Posterior vena cava (tissue), 2 donors: ENCODE data around the gene PSD2. TPM values are rescaled to one million over a fixed set of nuclear protein-coding genes. Genes with fewer than 3 reads are reported as not detected.

Experiments
- DNase-seq: peaks from one replicate; pipeline ENCODE4 v3.0.0-alpha.2; 2020; ENCODE audit warnings: low spot score
- intact Hi-C, 2 donors: fragments of 100-400 bp; cut with DNase I; formaldehyde crosslinking; loops; one replicate each; pipeline versions ENCODE4 v1.14.1 to v1.14.2; 2022 to 2023
- total RNA-seq, 2 donors: library from RNA; stranded (reverse); fragmentation: NEBNext Ultra II Directional; extraction: Animal tissue kit (Norgen Biotek cat#: 25700); gene quantifications; one replicate each; pipeline ENCODE4 v1.2.1, GENCODE V29; 2021
- donor health status: DM: yes; HTN: yes; CAD: no.
- donor health status: DM: yes; HTN: yes; CAD: no.

PSD2 gene
- total RNA-seq, 2 donors from 2014 or later: 0.14 TPM

DNA sequence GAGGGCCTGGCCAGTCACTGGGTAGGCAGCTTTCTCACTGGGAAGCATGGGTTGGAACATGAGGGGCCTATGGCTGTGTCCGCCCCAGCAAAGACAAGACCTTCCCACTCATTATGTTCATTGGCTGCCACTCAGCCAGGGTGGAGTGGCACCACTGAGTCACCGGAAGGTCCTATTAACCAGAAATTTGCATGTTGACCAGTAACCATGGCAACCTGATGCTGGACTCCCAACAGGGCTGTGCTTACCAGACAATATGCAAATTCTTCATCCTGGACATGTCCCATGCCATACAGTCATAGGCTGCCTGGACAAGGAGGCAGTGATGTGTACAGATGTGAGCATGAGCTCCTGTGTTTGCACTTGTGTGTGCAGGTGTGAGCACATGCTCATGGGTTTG, 66.7 kb downstream of the PSD2 start:
- DNase-seq: no peak
- intact Hi-C loops: loop anchor here (5.0 to 10.0 kb wide), 2 partner anchors 75 to 92 kb away; no protein-coding TSS in a partner anchor

DNA sequence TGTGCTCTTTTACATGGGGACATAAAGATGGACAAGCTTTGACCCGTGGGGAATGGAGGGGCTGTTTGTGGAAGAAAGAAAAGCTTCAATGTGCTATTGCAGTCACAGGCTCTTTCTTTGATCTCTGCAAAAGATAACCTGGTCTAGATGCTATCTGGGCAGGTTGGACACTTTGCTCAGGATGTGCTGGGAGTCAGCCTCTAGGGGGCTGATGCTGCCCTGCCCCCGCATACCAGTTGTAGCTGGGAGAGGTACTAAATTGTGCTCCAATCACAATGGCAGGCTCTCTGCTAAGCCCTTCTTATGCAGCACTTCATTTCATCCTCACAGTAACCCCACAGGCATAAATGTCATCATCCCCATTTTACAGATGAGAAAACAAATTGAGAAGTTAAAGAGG, 67.2 kb downstream of the PSD2 start:
- intact Hi-C loops: loop anchor here (5.0 to 10.0 kb wide), 2 partner anchors 76 to 92 kb away; no protein-coding TSS in a partner anchor
- DNase-seq: no peak

- intact Hi-C loops: loop anchor here (5.0 to 10.0 kb wide), 2 partner anchors 76 to 91 kb away; no protein-coding TSS in a partner anchor
- peak; percentile 90 for DNase-seq
Observed at GRCh38 chr5:139863361-139863760, 67.8 kb downstream of the PSD2 start.

DNA sequence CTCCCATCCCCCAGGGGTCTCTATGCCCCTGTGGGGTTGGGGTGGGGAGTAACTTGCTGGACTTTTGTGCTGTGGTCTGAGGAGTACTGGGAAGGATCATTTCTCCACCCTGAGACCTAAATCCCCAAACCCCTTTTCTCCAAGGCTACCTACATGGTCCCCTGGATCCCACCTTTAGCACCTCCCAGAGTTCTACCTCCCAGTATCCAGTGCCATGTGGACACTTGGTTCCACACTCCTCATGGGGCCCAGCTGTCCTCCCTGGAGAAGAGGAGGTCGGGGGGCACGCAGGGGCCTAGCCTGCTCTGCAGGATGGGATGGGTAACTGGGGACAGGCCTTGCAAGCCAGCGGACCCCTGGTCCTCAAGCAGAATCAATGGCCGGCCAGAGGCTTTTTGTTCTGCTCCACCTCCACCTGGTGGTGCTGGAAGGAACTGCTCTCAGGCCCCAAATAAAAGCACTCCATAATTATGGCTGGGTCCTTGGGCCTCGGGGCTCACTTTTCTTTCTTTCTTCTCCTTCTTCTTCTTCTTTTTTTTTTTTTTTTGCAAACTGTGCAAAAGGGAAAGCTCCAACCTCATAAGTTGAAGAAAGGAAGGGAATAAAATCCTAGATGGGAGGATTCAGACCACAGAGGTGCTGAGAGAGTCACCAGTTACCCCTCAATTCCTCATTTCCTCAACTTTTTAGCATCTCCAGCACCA, 68.4 kb downstream of the PSD2 start:
- intact Hi-C loops: loop anchor here (5.0 to 10.0 kb wide), 2 partner anchors 77 to 91 kb away; no protein-coding TSS in a partner anchor

GRCh38 chr5:139864716-139865483, 69.3 kb downstream of the PSD2 start:
- intact Hi-C loops: loop anchor here (5.0 to 10.0 kb wide), 2 partner anchors 78 to 90 kb away; no protein-coding TSS in a partner anchor
- DNase-seq: no peak

More for the DNA sequence above, 68.4 kb downstream of the PSD2 start:
- DNase-seq: peak; percentile 87

DNA sequence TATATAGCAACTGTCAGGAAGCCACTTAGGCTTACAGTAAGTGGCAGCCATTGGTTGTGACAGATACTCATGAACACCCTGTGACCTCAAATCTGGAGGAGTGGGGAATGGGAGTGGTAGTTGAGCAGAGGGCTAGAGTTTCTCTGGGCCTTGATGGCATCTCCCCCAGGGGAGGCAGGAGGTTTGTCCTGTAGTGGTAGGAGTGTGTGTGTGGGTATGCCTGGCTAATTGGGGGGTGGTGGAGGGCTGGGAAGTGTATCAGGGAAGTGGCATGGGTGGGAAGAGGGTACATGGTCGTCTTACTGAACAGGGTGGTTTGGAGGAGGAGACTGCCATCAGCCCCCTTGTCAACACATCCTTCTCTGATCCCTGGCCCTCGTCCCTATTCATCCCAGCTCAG, 71.5 kb downstream of the PSD2 start:
- intact Hi-C loops: loop anchor here in 1 of 2 donors (10.0 kb wide), 1 partner anchor 88 kb away; no protein-coding TSS in a partner anchor
- DNase-seq: no peak

- intact Hi-C loops: loop anchor here in 1 of 2 donors (10.0 kb wide), 1 partner anchor 87 kb away; no protein-coding TSS in a partner anchor
- DNase-seq: no peak
Observed at GRCh38 chr5:139867581-139867980, 72.0 kb downstream of the PSD2 start.

DNA sequence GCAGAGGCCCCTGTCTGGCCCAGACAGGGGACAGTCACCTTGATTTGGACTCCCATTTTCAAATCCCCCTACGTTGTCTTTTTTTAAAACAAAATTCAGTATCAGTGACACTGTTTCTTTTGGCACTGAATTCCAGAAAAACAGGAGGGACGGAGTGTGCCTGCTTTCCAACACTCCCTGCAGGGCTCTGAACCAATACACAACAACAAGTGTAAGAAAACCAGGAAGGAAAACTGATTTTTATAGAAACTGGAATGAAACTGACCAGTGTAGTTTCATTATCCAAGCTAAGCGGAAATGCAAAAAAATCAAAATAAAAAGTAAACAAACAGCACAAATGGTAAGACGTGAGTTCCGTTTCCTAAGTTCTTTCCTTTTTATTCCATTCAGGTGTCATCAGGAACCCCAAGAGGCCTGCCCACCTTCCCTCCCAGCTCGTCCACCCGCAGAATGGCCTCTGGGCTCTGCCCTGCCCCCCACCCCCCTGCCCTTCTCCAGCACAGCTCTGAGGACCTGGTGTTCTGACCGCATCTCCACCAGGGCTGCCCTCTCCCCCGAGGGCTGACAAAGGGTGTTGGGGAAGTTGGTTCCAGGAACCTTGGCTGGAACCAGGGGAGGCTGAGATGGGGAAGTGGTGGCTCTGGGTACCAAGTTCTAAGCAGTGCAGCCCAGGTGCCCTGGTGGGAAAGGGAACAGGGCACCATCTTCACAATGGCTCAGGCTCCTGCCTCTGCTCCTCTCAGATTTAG, 73.6 kb downstream of the PSD2 start:
- no peak for DNase-seq
- intact Hi-C loops: loop anchor here in 1 of 2 donors (10.0 kb wide), 1 partner anchor 86 kb away; no protein-coding TSS in a partner anchor

DNA sequence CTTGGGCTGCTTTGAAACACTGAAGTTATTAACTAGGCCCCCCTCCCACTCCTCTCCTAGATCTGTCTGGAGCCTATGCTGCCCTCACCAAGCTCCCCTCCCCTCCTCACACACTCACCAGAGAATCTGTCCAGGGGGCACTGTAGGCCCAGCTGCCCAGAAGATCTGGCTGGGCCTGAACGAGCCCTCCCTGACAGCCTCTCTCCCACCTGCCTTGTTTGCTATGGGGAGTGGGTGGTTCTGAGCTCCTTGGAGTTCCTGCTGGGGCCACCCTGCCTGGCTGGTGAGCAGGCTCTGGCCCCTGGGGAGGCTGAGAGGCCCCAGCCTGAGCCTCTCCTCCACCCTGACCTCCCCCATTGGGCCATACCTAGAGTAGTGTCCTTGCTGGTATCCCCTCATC, 75.1 kb downstream of the PSD2 start:
- intact Hi-C loops: no loop called here
- DNase-seq: no peak

- DNase-seq: no peak
- intact Hi-C loops: no loop called here
Observed at GRCh38 chr5:139871614-139872013, 76.0 kb downstream of the PSD2 start.

DNA sequence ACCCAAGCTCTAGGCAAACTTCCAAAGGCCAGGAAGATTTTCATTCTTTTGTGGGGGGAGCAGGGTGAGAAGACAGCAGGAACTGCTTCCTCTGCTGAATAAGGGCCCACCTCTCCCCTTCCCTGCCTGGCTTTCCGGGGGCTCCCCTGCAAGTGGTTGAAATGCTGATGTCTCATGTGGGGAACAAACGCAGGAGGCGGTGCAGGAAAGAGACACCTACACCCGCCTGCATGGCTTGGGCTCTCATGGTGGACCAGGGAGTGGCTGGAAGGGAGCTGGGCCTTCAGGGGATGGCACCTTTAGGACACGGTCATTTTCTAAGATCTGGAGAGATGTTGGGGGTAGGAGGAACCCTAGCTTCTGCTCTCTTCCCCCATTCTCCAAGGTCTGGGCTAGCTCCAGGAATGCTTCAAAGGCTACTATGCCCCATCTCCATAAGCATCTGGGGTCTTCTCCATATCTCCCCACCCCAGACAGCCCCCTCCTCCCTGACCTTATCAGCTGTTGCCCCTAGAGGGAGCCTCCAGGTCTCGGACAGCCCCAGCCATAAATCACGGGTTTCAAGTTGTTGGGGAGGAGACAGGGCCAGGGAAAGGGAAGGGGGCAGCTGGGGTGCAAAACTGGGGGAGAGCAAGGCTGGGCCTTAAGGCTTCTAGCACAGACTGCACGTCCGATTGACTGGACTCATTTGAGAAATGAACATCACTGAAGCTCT, 76.6 kb downstream of the PSD2 start:
- peak; percentile 24 for DNase-seq
- intact Hi-C loops: no loop called here

- intact Hi-C loops: no loop called here
Observed at GRCh38 chr5:139872851-139873794, 77.5 kb downstream of the PSD2 start.

DNA sequence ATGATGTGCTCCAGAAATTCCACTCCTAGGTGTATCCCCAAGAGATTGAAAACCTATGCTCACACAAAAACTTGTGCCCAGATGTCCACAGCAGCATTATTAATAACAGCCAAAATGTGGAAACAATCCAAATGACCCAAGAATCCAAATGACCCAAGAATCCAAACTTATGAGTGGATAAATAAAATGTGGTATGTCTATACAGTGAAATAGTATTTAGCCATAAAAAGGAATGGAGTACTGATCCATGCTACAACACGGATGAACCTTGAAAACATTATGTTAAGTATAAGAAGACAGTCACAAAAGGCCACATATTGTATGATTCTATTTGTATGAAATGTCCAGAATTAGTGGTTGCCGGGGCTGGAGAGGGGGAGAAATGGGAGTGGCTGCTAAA, 80.3 kb downstream of the PSD2 start:
- DNase-seq: no peak
- intact Hi-C loops: no loop called here

More at GRCh38 chr5:139872851-139873794, 77.5 kb downstream of the PSD2 start:
- no peak for DNase-seq

DNA sequence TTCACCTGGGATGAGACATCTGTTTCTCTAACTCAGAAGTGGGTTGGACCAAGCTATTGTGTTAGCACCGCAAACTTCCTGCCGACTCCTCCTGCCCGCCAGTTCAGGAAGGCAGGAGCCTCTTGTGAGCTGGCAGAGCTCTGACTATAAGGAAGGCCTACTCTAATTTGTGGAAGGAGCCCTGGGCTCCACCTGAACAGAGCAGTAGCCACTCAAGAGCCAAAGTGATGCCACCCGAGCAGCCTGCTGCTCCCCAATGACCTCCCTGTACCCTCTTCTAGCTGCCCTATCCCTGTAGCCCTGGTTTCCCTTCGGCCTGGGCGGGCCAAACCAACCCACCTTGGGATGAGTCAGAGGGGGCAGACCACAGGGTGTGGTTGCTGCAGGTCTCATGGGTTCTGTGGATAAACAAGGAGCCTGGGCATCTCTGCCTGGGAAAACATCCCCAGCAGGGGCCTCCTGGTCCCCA, 81.6 kb downstream of the PSD2 start:
- no peak for DNase-seq
- intact Hi-C loops: no loop called here

- intact Hi-C loops: no loop called here
Observed at GRCh38 chr5:139878093-139878492, 82.5 kb downstream of the PSD2 start.

DNA sequence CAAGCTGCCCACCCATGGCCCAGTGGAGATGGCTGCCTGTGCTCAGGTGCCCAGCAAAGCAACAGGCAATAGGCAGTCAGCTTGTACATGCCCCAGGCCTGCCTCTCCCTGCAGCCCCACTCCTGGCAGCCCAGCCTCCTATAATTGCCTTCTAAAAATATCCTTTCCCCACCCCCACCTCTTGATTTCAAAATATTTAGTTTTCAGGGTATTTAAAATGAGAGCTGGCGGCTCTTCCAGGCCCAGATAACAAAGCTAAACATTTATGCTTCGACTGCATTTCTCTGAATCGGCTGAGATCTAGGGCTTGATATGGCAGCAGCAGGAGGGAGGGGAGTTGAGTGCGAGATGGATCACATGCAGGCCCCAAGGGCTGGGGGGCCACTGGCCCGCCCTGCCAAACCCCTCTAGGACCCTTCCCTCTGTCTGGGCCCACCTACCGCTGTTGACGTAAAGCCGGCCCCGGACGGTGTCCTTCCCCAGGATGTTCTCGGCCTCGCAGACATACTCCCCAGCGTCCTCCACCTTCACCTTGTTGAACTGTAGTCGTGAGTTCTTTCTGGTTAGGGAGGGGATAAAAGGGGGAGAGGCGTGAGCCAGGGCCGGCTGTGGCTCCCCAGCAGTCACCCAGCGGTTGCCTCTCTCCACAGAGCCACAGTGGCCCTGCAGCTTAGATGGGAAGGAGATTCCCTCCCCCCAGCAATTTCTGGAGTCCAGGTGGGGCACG, 85.0 kb downstream of the PSD2 start:
- intact Hi-C loops: no loop called here
- no peak for DNase-seq

More at GRCh38 chr5:139878093-139878492, 82.5 kb downstream of the PSD2 start:
- no peak for DNase-seq

DNA sequence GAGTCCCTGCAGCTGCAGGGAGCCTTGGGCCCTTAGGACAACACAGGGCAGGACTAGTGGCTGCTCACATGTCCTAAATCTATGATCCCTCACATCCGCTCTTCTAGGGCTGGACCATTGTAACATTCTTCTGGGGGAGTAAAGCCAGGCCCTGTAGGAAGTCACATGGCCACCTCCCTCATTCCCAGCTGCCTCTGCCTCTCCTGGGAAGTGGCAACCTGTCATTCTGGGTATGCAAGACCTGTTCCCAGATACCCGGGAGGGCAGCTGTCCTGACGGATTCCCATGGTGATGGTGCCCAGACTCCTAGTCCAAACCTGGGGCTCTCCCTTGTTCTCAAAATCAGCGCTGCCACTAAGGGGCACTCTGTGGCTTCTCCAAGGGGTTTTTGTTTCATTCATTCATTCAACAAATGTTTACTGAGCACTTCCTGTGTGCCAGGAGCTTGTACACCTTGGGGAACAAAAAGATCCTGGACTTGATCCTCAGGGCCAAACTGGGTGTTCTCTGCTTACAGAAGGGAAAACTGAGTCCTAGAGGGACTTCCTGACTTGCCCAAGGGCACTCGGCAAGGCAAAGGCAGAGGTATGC, 85.6 kb downstream of the PSD2 start:
- intact Hi-C loops: no loop called here
- DNase-seq: no peak
